Right forelimb (tissue), 1 donor: Measurements from ENCODE around the gene MKLN1.
"Not testable (repeated sequence)": the region's sequence is repeated elsewhere in the genome, so short reads cannot be mapped to it uniquely, and the experiment has no call there.

ENCODE experiments used
- DNase-seq: peaks from one replicate; pipeline ENCODE4 v3.0.0-alpha.2; 2018

The MKLN1 gene

GRCh38 chr7:131503639-131504038 lies 176.0 kb downstream of the MKLN1 start:
- DNase-seq = no peak

- no peak for DNase-seq
These were observed 176.7 kb downstream of the MKLN1 start for GRCh38 chr7:131504157-131504899.

GRCh38 chr7:131505037-131505620 lies 177.5 kb downstream of the MKLN1 start:
- not testable (repeated sequence) for DNase-seq

DNA sequence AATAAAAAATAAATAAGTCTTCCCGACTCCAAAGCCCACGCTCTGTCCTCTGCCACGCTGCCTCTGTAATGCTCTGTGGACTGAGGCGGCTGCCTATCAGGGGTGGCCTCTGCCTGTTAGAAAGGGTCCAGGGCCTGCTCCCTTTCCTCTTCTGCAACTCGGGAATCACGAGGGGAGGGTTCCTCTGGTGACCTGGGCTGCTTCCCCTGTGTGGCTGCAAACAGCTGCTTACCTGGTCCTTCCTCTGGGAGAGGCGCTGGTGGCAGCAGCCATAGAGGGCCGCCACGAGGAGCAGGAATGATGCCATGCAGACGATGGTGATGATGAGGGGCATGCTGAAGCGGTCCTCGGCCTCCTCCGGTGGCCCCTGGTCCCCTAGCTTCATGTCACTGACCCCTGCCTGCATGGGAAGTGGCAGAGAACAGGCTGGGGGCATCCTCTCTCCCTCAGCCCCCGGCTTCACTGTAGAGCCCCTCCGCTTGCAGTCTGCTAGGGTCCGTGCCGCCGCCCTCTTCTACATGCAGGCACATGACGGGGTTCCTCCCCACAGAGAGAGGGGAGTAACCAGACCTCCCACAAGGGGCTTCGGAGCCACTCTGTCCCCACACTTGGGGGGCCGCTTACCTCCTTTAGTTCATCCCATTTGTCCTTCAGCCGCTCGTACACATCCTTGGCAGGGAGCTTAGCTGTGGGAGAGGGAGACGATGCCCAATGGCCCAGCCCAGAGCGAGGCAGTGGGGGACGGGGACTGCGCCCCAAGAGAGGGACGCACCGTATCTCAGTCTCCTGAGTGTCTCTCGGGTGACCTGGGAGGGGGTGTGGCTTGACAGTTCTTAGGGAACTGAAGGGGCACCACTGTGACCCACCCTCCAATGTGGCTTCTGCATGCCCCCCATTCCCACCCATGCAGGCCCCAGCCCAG lies 178.2 kb downstream of the MKLN1 start:
- no peak for DNase-seq

DNA sequence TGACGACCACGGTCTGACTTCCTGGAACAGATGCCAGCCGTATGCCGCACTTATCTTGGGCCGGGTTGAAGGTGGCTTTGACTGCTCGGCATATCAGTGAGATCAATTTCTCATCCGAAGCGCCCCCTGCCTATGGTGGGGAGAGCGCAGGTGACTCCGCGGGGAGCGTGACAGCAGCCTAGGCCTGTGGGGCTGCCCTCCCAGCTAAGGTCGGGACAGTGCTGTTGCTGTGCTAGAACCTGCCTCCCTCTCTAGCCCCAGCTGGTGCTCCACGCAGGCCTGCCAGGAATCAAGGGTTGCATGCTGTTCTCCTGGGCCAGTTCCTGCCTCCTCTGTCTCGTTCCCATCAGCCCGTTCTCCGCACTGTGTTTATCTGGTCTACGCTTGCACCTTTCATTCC lies 178.9 kb downstream of the MKLN1 start:
- DNase-seq = no peak

DNA sequence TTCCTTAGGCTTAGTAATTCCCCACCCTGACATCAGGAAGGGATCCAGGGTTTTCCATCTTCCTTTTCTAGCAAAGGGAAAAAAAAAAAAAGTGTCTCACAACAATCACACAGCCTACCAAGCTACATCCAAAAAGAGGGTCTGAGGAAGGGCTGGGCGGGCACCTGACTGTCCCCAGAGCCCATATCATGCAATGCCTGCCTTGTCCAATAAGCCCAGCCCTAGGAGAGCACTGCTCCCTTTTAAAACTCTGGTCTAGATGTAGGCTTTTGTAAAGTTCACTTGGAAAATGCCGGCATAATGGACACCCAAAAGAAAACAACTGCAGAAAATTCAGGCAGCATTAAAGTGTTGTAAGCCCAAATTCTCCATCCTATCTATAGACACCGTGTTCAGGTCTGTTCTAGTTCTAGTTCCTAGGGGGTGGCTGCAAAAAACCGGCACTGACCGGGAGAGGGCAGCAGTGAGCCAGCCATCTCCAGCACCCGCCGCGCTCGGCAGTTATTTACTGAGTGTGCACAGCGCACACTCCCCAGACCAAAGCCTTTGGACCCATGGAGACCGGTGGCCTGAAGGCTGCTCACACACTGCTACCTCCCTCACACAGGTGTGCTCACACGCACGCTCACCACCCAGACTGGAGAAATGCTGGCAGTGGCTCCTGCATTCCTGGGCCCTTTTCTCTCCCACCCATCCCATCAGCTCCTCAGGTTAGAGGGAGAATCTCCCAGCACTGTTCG lies 180.1 kb downstream of the MKLN1 start:
- DNase-seq = peak; percentile 91

DNA sequence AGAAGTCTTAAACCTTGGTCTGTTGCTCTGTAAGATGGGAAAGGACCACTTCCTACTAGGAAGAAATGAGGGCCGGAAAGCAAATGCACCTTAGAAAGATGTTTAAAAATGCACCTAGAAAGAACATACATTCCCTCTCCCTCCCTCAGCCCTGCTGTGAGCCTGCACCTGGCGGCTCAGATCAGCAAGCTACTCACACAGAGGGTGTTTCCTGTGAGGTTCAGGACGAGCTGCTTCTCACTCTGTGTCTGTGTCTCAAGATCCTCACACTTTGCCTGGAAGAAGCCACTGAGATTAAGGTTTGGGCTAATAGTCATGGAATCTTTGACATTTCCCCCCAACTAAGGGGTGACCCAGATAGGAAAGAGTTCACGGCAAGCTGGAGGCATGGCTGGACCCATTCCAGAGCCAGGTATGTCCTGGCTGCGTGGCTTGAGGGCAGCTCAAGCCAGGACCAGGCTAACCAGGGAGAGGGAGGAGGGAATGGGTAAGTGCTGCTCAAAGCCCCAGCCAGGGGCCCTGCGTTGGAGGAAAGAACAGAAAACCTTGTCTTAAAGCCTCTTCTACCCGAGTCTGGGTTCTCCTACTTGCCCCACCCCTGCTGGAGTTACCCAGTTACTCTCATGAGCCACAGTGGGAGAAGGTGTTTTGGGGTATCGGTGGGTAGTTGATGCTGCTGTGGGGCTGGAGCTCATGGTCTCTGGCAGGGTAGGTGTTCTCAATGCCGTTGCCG lies 181.2 kb downstream of the MKLN1 start:
- no peak for DNase-seq

DNA sequence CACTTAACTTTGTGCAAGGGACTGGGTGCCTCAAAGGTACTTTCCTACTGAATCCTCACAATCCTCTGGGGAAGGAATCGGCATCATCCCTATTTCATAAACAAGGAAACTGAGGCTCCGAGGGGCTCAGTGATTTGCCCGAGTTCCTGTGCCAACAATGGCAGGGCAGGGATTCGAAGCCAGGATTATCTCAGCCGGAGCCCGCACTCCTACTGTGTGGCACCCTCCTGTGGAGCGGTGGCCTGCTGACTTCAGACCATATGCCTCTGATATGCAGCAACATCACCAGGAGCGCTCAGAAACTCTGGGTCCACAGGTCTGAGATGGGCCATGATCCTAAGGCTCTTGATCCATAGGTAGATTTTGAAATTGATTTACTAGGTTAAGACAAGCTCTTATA lies 182.1 kb downstream of the MKLN1 start:
- DNase-seq = no peak

DNA sequence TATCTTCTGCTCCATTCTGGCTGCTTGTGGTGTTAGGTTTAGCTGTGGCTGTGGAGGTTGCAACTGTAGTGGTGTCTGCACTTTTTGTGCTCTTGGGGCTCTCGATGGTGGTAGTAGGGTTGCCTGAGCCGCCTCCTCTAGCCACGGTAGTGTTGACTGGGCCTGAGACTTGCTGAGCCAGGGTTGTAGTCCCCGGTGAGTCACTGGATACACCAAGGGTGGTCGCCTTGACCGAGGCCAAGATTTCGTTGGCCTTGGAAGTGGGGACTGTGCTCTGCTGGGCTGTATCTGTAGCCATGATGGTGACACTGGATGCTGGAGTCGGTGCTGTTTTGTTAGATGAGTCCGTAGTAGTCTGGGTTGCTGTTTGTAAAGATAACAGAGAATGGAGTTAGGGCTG lies 183.4 kb downstream of the MKLN1 start:
- no peak for DNase-seq

DNA sequence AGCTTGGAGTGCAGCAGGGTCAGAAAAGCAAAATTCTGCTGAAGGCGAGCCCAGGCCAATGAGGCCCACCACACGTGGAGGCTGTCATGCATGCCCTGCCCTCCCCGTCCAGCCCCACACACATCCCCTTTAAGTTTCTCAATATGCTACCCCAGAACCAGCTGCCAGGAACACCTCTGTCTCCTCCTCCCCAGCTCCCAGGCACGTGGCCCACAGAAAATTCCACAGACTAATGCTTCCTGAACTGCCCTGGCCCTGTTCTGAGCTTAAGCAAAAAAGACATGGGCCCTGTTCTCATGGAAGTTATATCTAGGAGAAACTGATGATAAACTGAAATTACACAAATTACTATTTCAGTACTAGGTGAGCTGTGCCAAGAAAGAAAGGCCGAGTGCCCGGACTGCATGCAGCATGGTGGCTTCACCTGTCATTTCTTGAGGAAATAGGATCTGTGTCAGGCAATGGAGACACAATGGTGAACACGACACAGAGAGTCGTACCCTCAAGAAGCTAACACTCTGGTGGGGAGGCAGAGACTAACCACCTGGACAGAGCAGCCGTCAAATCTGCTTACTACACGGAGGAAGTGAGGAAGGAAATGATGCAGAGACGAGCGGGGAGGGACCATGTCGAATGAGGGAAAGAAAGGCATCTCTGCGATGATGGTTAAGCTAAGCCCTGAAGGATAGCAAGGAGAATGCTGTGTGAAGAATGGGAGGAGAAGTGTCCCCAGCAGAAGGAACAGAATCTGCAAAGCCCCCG lies 184.3 kb downstream of the MKLN1 start:
- no peak for DNase-seq

DNA sequence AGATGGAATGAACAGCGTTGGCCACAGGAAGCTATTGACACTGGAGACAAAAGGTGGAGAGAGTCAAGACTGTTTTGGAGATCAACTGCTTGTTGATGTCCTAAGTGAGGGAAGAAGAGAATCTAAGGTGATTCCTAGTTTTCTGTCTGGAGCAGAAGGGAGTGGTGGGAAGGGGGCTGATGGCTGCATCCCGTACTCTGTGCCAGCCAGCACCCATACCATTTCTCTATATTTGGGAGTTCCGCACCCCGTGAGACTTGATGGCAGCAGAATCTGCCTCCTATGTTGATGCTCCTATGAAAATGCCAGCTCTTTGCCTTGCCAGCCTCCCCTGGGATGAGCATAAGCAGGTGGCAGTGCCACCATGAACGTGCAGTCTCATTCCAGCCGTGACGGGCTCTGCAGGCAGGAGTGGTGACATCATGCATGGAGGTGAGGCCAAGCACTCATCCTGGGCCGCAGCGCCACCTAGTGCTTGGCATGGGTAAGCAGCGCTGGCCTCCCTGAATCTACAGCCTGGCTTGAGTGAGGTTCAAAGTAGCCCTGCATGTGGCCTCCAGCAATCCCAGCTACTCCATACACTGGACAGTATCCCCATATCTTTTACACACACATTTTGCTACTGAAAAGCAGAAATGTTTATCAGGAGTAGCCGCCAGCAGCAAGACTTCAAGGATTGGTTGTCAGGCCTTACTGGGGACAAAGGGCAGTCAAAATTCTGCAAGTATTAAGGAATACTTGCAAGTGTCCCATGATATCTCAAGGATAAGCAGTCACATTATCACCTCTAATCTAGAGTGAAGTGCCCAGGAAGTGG lies 185.8 kb downstream of the MKLN1 start:
- DNase-seq = peak; percentile 82

DNA sequence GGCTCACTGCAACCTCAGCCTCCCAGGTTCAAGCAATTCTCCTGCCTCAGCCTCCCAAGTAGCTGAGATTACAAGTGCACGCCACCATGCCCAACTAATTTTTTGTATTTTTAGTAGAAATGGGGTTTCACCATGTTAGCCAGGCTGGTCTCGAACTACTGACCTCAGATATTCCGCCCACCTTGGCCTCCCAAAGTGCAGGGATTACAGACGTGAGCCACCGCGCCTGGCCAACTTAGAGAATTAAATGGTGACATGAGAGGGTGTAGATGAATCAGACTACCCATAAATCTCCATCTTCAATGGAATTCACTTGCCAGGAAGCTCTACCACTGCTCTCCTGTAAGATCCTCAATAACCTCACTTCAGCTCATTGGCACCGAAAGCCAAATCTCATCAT lies 187.8 kb downstream of the MKLN1 start:
- DNase-seq = not testable (repeated sequence)

DNA sequence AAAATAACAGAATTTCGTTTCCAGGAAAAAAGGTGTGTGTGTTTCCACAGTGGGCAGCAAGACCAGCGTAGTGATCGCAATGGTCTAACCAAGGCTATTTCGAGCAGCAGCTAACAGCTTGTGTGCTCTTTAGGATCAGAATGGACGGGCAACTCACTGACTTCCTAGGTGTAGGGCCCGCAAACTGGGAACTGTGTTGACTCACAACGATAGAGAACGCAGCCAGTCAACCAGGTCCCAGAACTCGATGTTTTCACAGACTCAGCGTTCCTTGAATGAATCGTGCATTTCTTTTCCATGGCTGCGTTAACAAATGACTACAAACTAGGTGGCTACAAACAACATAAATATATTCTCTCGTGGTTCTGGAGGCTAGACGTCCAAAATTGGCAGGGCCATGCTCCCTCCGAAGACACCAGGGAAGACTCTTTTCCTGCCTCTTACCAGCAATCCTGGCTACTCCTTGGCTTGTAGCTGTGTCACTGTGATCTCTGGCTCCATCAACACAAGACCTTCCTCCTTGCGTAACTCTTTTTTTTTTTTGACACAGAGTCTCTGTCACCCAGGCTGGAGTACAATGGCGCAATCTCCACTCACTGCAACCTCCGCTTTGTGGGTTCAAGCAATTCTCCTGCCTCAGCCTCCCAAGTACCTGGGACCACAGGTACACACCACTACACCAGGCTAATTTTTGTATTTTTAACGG lies 189.7 kb downstream of the MKLN1 start:
- no peak for DNase-seq

- no peak for DNase-seq
These were observed 190.9 kb downstream of the MKLN1 start for GRCh38 chr7:131518626-131519025.

DNA sequence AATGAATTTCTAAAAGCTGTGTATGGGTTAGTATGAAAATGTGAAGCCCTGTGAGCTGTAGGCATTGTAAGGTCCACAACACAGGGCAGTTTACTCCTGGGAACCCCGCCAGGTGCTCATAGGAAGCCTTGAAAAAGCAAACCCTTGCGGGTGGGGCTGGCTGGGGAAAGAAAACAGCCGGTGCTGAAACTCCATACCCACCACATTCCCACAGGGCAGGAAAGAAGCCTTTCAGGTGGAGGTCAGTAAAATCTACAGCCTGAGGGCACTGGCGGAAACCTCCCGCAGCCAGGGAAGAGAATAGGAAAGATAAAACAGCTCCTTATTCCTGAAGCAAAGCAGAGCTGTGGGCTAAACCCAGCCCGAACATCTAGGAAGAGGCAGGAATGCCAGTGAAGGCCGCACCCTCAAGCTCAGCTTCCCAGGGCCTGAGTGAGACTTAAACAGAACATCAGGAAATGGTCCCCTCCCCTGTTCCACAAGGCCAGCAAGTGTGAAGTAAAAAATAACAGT lies 194.0 kb downstream of the MKLN1 start:
- DNase-seq = no peak

DNA sequence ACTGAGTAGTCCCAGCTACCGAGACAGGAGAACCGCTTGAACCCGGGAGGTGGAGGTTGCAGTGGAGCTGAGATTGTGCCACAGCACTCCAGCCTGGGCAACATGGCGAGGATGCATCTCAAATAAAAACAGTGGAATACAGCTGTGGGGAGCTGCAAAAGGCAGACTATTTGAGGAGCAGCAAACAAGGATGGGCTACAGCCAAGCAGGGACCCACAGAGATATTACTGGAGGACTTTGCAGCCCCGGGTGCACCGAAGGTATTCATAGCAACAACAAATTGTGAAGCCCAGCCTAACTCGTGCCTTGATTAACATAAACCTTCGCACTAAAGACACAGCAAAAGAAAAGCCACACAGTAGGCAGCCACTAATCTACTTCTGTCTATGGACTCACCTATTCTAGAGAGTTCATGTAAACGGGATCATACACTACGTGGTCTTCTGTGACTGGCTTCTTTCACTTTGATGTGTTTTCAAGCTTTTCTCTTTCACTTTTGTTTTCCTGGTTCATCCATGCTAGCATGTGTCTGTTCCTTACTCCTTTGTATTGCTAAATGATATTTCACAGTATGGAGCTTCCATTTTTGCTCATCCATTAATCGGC lies 194.8 kb downstream of the MKLN1 start:
- DNase-seq = no peak

GRCh38 chr7:131524115-131524514 lies 196.4 kb downstream of the MKLN1 start:
- no peak for DNase-seq

GRCh38 chr7:131524703-131525102 lies 197.0 kb downstream of the MKLN1 start:
- DNase-seq = no peak

DNA sequence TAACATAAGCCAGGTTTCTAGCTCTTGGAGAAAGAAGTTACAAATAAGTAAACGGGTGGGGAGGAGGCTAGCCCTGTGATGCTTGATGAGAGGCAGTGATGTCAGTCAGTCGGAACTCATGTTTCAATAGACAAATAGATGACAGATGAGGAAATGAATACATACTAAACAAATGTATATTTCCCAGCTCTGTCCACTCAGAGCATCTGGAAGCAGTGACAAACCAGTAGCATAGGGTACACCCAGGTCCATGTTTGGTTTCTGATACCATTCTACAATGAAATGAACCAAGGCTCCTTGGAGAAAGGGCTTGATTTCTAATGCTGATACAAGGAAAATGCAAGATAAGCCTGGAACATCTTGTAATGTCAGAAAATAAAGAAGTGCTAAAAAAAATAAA lies 198.1 kb downstream of the MKLN1 start:
- DNase-seq = no peak
